GM23338 (cell line): ENCODE results near the gene DIAPH3. TPM values are rescaled to one million over a fixed set of nuclear protein-coding genes. Genes with fewer than 3 reads are reported as not detected.

Source experiments
- ATAC-seq: fragments of 200-7000 bp; cut with Tn5 transposase; 3 replicates; pipeline ENCODE4 v1.9.1; 2020
- DNase-seq: peaks from one replicate; pipeline ENCODE4 v3.0.0-alpha.2; 2015; ENCODE audit warnings: low spot score
- H2AFZ ChIP-seq: fragments of 200-600 bp; sonication (generic); 2 replicates; pipeline ENCODE4 v1.8.0; 2016; ENCODE audit warnings: antibody characterized with exemption, mild to moderate bottlenecking, moderate library complexity
- H3F3A ChIP-seq: fragments of 200-600 bp; sonication (generic); replicated peaks from 2 replicates; pipeline ENCODE4 v1.8.0; 2017; ENCODE audit warnings: antibody characterized with exemption, mixed run types, low read depth
- H3K27ac ChIP-seq: fragments of 200-600 bp; sonication (generic); 2 replicates; pipeline ENCODE4 v1.6.1; 2016; ENCODE audit warnings: low read depth
- H3K27me3 ChIP-seq: fragments of 200-600 bp; sonication (generic); 2 replicates; pipeline ENCODE4 v1.8.0; 2016; ENCODE audit warnings: mild to moderate bottlenecking, mixed run types, moderate library complexity; ENCODE audit not compliant: insufficient read depth
- H3K36me3 ChIP-seq: fragments of 200-600 bp; sonication (generic); 2 replicates; pipeline ENCODE4 v1.8.0; 2016; ENCODE audit warnings: mild to moderate bottlenecking; ENCODE audit not compliant: insufficient read depth
- H3K4me1 ChIP-seq: fragments of 200-600 bp; sonication (generic); 2 replicates; pipeline ENCODE4 v1.8.0; 2016; ENCODE audit warnings: mild to moderate bottlenecking, moderate library complexity; ENCODE audit not compliant: insufficient read depth
- H3K4me2 ChIP-seq: fragments of 200-600 bp; sonication (generic); 2 replicates; pipeline ENCODE4 v1.7.1; 2017; ENCODE audit warnings: mixed run types
- H3K4me3 ChIP-seq: fragments of 200-600 bp; sonication (generic); 2 replicates; pipeline ENCODE4 v1.6.1; 2016; ENCODE audit warnings: mixed run types
- H3K79me2 ChIP-seq: fragments of 200-600 bp; sonication (generic); replicated peaks from 2 replicates; pipeline ENCODE4 v1.8.0; 2017; ENCODE audit warnings: mild to moderate bottlenecking; ENCODE audit not compliant: insufficient read depth
- H3K9me2 ChIP-seq: fragments of 200-600 bp; sonication (generic); 2 replicates; pipeline ENCODE4 v1.8.0; 2017; ENCODE audit not compliant: insufficient read depth
- H4K20me1 ChIP-seq: fragments of 200-600 bp; sonication (generic); replicated peaks from 2 replicates; pipeline ENCODE4 v1.8.0; 2017; ENCODE audit warnings: mild to moderate bottlenecking; ENCODE audit not compliant: insufficient read depth
- H3K27ac Mint-ChIP-seq: 2 replicates; pipeline ENCODE4 v1.8.0; 2020; ENCODE audit warnings: inconsistent platforms, mild to moderate bottlenecking, moderate library complexity, mixed read lengths
- H3K27me3 Mint-ChIP-seq: 3 replicates; pipeline ENCODE4 v1.8.0; 2022; ENCODE audit warnings: low read depth, mild to moderate bottlenecking, moderate library complexity, mixed read lengths, inconsistent platforms; ENCODE audit not compliant: insufficient read depth, poor library complexity
- H3K36me3 Mint-ChIP-seq: 3 replicates; pipeline ENCODE4 v1.8.0; 2021; ENCODE audit warnings: low read depth, mild to moderate bottlenecking, inconsistent platforms, moderate library complexity, mixed read lengths
- H3K4me1 Mint-ChIP-seq: 3 replicates; pipeline ENCODE4 v1.8.0; 2020; ENCODE audit warnings: mild to moderate bottlenecking, inconsistent platforms, mixed read lengths
- H3K4me3 Mint-ChIP-seq: 3 replicates; pipeline ENCODE4 v1.8.0; 2021; ENCODE audit warnings: moderate library complexity, mild to moderate bottlenecking, inconsistent platforms, mixed read lengths
- H3K9me3 Mint-ChIP-seq: 3 replicates; pipeline ENCODE4 v1.8.0; 2020; ENCODE audit warnings: moderate library complexity, mild to moderate bottlenecking, inconsistent platforms, mixed read lengths
- CREB1 ChIP-seq: fragments of 250-450 bp; sonication (Bioruptor Pico); IDR thresholded peaks from 2 replicates; pipeline ENCODE4 v1.5.0; 2020; ENCODE audit warnings: low read depth, mild to moderate bottlenecking, moderate library complexity
- CTCF ChIP-seq, 2 experiments: fragments of 200-600 bp in 1 of 2; sonication (generic) in 1 of 2; conservative IDR thresholded peaks; 2 replicates each; pipeline versions ENCODE4 v1.5.1 to v1.6.1; 2016 to 2017; ENCODE audit warnings: antibody characterized with exemption in 2 of 2, low read depth in 2 of 2, mild to moderate bottlenecking in 2 of 2, moderate library complexity in 1 of 2
- ETS1 ChIP-seq: IDR thresholded peaks from 2 replicates; pipeline ENCODE4 v1.6.1; 2016; ENCODE audit warnings: antibody characterized with exemption
- EZH2 ChIP-seq: fragments of 200-600 bp; sonication (generic); IDR thresholded peaks from one replicate; pipeline ENCODE4 v1.8.0; 2017; ENCODE audit warnings: antibody characterized with exemption, mild to moderate bottlenecking, low read depth; ENCODE audit not compliant: unreplicated experiment
- EZH2phosphoT487 ChIP-seq: fragments of 200-600 bp; sonication (generic); IDR thresholded peaks from one replicate; pipeline ENCODE4 v1.8.1; 2018; ENCODE audit warnings: antibody characterized with exemption; ENCODE audit not compliant: unreplicated experiment
- JUNB ChIP-seq: IDR thresholded peaks from one replicate; pipeline ENCODE4 v1.6.1; 2016; ENCODE audit warnings: antibody characterized with exemption; ENCODE audit not compliant: unreplicated experiment
- NANOG ChIP-seq: IDR thresholded peaks from 2 replicates; pipeline ENCODE4 v1.6.1; 2016; ENCODE audit warnings: antibody characterized with exemption, borderline replicate concordance
- POLR2AphosphoS5 ChIP-seq: IDR thresholded peaks from 2 replicates; pipeline ENCODE4 v1.6.1; 2016; ENCODE audit warnings: antibody characterized with exemption, low read depth
- REST ChIP-seq: IDR thresholded peaks from one replicate; pipeline ENCODE4 v1.6.1; 2018; ENCODE audit warnings: antibody characterized with exemption; ENCODE audit not compliant: unreplicated experiment
- STAT1 ChIP-seq: IDR thresholded peaks from one replicate; pipeline ENCODE4 v1.6.1; 2016; ENCODE audit warnings: antibody characterized with exemption; ENCODE audit not compliant: unreplicated experiment
- ZNF114 ChIP-seq: fragments of 250-450 bp; sonication (Bioruptor Pico); IDR thresholded peaks from 2 replicates; pipeline ENCODE4 v1.5.0; 2020; ENCODE audit warnings: mild to moderate bottlenecking, moderate library complexity
- ZNF331 ChIP-seq: fragments of 250-450 bp; sonication (Bioruptor Pico); IDR thresholded peaks from 2 replicates; pipeline ENCODE4 v1.5.0; 2020; ENCODE audit warnings: low read depth, mild to moderate bottlenecking, moderate library complexity
- ZNF462 ChIP-seq: fragments of 250-450 bp; sonication (Bioruptor Pico); IDR thresholded peaks from 2 replicates; pipeline ENCODE4 v1.5.0; 2020; ENCODE audit warnings: mild to moderate bottlenecking, moderate library complexity
- polyA plus RNA-seq: library from polyadenylated mRNA; unstranded; fragments of >200 nt; fragmentation: Nextera tagmentation; extraction: Ambion mirVana; gene quantifications from 2 replicates; pipeline ENCODE4 v1.2.1, GENCODE V29; 2016
- total RNA-seq: library from RNA; depleted of rRNA; stranded (reverse); fragments of >200 nt; shearing (Covaris generic); gene quantifications from 2 replicates; pipeline ENCODE4 v1.2.3, GENCODE V29; 2014

The DIAPH3 gene
- total and polyA plus RNA-seq, 2 experiments from 2014 or later, result 23.4 to 30.2 TPM

- no peak for TF ChIP-seq ETS1
- TF ChIP-seq CTCF (conservative IDR thresholded peaks at IDR 0.05; ENCODE audit: low read depth in 2 of 2), result no peak
- TF ChIP-seq NANOG, result no peak
- TF ChIP-seq ZNF331 (CRISPR knock-in tag), result no peak
- TF ChIP-seq STAT1, result no peak
Measured at GRCh38 chr13:60044321-60044720, 119.4 kb downstream of the DIAPH3 start (continued).

- Histone ChIP-seq H3F3A (no peaks in the 10 kb centered on the region), H3K79me2 (peaks cover 12% of the 10 kb centered on the region; the same call in 1 of the 2 replicates), H3K4me2 (no peak overlapping the region), H3K36me3 (no peaks in the 10 kb centered on the region), H3K27ac (no peak overlapping the region), H3K4me1 (no peaks in the 10 kb centered on the region), H4K20me1 (0 out of 2 replicates have a peak, but pooled peaks cover 5% of the 10 kb centered on the region), H2AFZ (no peak overlapping the region), H3K27me3 (no peaks in the 10 kb centered on the region), H3K4me3 (no peak overlapping the region), H3K9me2 (no peaks in the 10 kb centered on the region)
- peaks cover 8% of the 10 kb centered on the region; the same call in 2 of the 3 replicates for H3K36me3 Mint-ChIP-seq
- H3K4me3 Mint-ChIP-seq, result no peak overlapping the region
- 0 out of 3 replicates have a peak, but pooled peaks cover 2% of the 10 kb centered on the region for H3K9me3 Mint-ChIP-seq
- no peak for DNase-seq
- peaks cover 14% of the 10 kb centered on the region for H3K4me1 Mint-ChIP-seq
- peaks cover 3% of the 10 kb centered on the region for H3K27me3 Mint-ChIP-seq
- no peak for ATAC-seq
- H3K27ac Mint-ChIP-seq, result no peak overlapping the region
- no peak for TF ChIP-seq NANOG
- TF ChIP-seq ZNF462, result no peak
- no peak for TF ChIP-seq REST
- TF ChIP-seq ZNF331 (CRISPR knock-in tag), result no peak
- TF ChIP-seq EZH2, result no peak
- no peak for TF ChIP-seq JUNB
- no peak for TF ChIP-seq STAT1
- TF ChIP-seq ZNF114, result no peak
- no peak for TF ChIP-seq CREB1 (CRISPR knock-in tag)
- TF ChIP-seq EZH2phosphoT487, result no peak
- TF ChIP-seq POLR2AphosphoS5, result no peak
Measured at GRCh38 chr13:60043262-60043661, 120.5 kb downstream of the DIAPH3 start.
